NCI-H2196 treated with DMSO at 0.1 percent for 48 hours (cell line): ENCODE data around the gene CFAP299.
"Not testable (repeated sequence)": the region's sequence is repeated elsewhere in the genome, so short reads cannot be mapped to it uniquely, and the experiment has no call there.

Experiments
- DNase-seq: peaks from one replicate; lab custom pipeline; 2025; ENCODE audit not compliant: unreplicated experiment; lab: John Stamatoyannopoulos, UW

CFAP299 gene

DNA sequence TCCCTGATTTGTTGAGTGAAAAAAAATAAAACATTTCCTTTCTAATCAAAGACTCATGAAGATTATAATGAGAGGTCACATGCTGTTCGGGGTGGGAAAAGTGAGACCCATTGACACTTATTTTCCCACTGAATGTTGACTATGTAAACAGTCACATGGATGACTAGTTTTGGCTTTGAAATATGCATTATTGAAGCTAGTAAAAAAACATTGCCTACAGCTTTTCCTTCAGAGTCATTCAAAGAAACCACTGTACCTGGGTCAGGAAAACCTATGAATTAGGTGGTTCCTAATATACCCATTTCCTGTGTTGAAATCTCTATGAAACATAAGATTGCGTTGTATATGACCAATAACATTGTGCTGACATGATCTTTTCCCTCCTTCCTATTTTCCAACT lies 251.2 kb downstream of the CFAP299 start:
- no peak for DNase-seq

- DNase-seq: no peak
These were observed 252.4 kb downstream of the CFAP299 start for GRCh38 chr4:80587871-80588385.

DNA sequence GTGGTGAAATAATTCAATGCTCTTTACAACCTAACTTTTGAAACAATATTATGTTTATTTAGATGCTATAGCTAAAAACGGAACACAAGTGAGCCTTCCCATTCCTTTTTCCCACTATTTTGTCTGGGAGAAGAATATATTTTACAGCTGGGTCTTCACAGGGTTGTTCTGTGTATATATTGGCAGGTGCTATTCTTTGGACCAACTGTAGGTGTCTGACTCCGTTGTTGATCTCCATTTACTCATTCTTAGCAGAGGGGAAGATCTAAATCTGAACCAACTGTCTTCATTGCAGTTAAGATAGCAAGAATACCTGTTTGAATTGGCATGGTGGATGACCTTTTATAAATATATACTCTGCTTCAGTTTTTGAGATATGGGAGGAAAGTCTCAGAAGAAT lies 257.4 kb downstream of the CFAP299 start:
- DNase-seq: no peak

GRCh38 chr4:80594701-80595100 lies 259.2 kb downstream of the CFAP299 start:
- no peak for DNase-seq

DNA sequence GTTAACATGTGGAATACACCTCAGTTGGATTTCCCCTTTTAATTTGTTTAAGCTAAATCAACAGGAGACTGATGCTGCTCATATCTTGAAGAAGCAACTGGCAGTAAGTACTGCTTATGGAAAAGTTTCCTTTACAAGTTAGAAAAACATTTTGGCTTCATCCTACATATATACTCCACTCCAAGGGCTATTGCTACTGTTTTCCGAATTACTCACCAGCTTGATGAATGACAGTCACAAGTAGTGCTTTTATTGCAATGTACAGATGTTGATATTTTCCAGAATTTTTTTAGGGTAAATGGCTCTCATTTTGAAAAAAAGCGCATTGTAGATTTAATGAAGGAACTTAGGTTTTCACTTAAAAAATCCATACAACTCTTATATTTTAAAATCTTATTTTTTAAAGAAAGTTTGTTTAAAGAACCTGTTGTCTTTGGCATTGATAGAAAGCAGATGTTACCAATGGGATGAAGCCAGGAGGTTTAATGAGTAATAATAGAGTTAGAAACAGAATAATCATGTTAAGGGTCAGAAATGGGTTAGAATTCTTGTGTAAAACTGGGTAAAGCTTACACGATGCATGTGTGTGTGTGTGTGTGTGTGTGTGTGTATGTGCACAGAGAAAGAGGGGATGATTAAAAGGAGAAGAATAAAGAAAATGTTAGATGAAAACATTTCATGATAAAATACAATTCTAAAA lies 272.9 kb downstream of the CFAP299 start:
- DNase-seq: no peak

- no peak for DNase-seq
These were observed 274.7 kb downstream of the CFAP299 start for GRCh38 chr4:80610199-80610598.

- no peak for DNase-seq
These were observed 275.5 kb downstream of the CFAP299 start for GRCh38 chr4:80610845-80611677.

GRCh38 chr4:80611678-80611979 lies 276.1 kb downstream of the CFAP299 start:
- no peak for DNase-seq

GRCh38 chr4:80613470-80613869 lies 277.9 kb downstream of the CFAP299 start:
- no peak for DNase-seq

DNA sequence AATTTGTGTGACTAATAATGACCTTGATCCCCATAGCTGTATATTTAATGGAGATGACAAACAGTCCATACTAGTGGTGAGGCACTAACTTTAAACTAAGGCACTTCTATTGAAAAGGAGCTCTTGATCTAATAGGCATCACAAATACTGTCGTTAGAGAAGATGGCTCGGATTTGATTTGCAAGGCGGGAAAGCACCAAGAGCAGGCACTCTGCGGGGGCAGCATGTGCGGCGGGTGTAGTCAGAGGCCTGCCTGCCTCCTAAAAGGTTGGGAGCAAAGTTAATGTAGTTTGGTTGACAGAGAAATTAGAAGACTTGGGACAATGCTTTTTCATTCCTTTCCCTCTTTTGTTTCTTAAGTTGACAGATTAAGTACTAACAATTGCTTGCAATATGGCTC lies 278.8 kb downstream of the CFAP299 start:
- no peak for DNase-seq

DNA sequence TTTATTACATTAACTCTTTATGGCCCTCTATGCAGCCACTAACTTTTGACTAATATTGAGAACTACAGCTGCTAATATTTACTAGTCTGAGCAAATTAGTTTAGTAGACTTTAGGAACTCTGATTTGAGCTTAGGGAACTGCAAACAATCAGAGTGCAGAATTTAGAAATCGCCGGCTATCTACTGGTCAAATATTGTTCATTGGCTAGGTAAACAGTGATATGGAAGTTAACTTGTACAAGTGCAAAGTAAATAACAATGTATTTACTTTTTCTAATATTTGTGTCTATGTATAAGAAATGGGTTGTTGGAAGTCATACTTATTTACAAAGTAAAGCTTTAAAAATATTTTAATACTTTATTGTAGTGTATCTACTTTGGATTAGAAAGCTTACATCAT lies 279.6 kb downstream of the CFAP299 start:
- no peak for DNase-seq

- no peak for DNase-seq
These were observed 283.6 kb downstream of the CFAP299 start for GRCh38 chr4:80619070-80619674.

GRCh38 chr4:80631861-80632260 lies 296.3 kb downstream of the CFAP299 start:
- DNase-seq: no peak

- DNase-seq: no peak
These were observed 301.7 kb downstream of the CFAP299 start for GRCh38 chr4:80637190-80637589.

GRCh38 chr4:80646061-80646460 lies 310.5 kb downstream of the CFAP299 start:
- DNase-seq: no peak

DNA sequence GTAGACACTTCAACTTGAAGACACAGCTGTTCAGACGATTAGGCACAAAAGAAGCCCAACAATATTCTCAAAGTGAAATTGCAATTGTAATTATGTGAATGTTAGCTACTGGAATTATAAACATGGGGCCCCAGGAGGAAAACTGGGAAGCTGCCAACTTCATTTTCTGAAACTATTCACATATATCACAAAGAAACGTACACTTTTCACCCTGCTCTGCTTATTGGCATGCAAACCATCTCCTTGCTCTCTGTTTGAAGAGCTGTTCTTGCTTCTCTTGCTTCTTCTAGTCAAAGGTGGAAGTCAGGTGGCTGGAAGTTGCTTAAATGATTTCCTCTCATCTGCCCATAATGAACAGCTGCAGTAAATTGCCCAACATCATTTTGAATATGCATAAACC lies 320.1 kb downstream of the CFAP299 start:
- no peak for DNase-seq

DNA sequence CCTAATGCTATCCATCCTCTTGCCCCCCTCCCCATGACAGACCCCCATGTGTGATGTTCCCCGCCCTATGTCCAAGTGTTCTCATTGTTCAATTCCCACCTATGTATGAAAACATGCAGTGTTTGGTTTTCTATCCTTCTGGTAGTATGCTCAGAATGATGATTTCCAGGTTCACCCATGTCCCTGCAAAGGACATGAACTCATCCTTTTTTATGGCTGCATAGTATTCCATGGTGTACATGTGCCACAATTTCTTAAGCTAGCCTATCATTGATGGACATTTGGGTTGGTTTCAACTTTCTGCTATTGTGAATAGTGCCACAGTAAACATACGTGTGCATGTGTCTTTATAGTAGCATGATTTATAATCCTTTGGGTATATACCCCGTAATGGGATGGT lies 334.6 kb downstream of the CFAP299 start:
- DNase-seq: not testable (repeated sequence)

GRCh38 chr4:80678413-80678812 lies 342.9 kb downstream of the CFAP299 start:
- DNase-seq: no peak

DNA sequence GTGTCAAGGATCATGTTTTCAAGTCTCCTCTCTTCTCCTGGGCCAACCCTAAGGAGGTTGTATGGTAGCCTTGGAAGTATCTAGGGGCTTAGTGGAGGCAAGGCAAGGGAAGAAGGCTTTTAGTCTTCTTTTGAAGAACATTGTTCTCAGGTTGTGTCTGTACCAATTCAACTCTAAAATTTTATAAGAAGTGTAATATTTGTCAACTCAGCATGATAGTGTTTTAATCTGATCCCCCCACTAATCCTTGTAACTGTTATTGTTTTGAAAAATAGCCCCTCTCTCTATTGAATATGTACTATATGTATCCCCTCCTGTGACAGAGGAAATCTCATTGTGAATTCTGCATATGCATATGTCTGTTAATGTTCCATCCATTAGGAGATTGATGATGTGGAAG lies 345.4 kb downstream of the CFAP299 start:
- no peak for DNase-seq

DNA sequence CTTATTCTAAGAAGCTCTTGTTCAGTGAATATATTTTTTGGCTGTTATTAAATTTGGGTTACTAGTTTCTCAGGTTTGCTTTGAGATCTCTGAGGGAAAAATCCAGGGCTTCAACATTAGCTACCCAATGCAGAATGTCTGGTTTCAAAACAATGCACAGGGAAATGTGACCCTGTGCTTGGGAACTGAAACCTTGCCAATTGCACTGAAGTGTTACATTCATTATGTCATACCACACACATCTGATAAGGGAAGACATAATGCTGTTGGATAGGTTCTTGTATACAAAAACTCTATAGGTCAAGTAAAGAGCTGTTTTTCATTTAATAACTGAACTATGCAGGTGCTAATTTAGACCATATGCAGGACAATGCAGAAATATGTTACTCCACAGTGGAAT lies 349.7 kb downstream of the CFAP299 start:
- no peak for DNase-seq

DNA sequence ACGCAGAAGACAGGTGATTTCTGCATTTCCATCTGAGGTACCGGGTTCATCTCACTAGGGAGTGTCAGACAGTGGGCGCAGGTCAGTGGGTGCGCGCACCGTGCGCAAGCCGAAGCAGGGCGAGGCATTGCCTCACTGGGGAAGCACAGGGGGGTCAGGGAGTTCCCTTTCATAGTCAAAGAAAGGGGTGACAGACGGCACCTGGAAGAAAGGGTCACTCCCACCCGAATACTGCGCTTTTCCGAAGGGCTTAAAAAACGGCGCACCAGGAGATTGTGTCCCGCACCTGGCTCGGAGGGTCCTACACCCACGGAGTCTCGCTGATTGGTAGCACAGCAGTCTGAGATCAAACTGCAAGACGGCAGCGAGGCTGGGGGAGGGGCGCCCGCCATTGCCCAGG lies 352.2 kb downstream of the CFAP299 start:
- DNase-seq: not testable (repeated sequence)

- no peak for DNase-seq
These were observed 358.6 kb downstream of the CFAP299 start for GRCh38 chr4:80694171-80694570.
